Gastrocnemius medialis (tissue), 4 donors: ENCODE measurements around the gene PDZD4.

Source experiments
- POLR2A ChIP-seq, 2 donors: fragments of 450-650 bp; IDR thresholded peaks; one replicate each; pipeline ENCODE4 v1.6.1; 2017; ENCODE audit warnings: antibody characterized with exemption in 2 of 2, mild to moderate bottlenecking in 2 of 2, moderate library complexity in 2 of 2
- TF ChIP-seq, protein P1 (sequence below), 5 experiments: fragments of 450-650 bp in 3 of 5; fragments of 200-600 bp in 2 of 5; sonication (generic) in 2 of 5; IDR thresholded peaks in 4 of 5; conservative IDR thresholded peaks in 1 of 5; 1 replicate in 4 of 5; 2 replicates in 1 of 5; pipeline ENCODE4 v1.5.1; 2016 to 2019; ENCODE audit warnings: antibody characterized with exemption in 5 of 5, mild to moderate bottlenecking in 3 of 5, moderate library complexity in 3 of 5

DNA sequence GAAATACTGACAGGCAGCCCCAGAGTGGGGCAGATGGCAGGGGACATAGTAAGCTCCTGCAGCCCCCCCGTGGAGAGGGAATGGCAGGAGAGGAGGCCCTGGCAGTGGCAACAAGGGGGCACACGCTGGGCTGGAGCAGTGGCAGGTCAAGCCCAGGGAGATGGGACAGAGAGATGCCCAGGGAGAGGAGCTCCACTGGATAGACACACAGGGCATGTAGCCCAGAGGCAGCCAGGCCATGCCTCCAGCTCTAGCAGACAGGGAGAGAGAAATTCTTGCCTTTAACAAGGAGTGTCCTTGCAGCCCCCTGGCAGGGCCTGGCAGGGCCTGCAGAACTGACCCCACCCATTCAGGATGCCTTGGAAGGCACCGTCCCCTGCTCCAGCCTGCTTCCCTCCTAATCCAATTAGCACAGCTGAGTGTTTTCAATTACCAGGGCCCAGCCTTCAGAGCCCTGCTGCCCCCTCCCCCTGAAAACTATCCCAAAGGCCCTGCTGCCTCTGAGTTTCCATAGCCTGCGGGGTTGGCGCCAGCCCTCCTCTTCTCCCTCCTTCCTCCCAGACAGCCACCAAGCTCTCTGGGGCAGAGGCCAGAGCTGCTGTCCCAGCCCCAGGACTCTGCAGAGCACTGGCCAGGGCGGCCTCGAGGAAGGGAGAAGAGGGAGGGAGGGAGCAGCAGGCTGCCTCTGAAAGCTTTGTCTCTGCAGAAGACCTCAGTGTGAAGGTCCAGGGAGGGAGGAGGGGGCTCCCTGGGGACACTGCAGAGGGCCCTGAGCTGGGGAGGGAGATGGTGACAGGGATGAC lies 43.1 kb upstream of the PDZD4 start:
- TF ChIP-seq, protein P1, sequence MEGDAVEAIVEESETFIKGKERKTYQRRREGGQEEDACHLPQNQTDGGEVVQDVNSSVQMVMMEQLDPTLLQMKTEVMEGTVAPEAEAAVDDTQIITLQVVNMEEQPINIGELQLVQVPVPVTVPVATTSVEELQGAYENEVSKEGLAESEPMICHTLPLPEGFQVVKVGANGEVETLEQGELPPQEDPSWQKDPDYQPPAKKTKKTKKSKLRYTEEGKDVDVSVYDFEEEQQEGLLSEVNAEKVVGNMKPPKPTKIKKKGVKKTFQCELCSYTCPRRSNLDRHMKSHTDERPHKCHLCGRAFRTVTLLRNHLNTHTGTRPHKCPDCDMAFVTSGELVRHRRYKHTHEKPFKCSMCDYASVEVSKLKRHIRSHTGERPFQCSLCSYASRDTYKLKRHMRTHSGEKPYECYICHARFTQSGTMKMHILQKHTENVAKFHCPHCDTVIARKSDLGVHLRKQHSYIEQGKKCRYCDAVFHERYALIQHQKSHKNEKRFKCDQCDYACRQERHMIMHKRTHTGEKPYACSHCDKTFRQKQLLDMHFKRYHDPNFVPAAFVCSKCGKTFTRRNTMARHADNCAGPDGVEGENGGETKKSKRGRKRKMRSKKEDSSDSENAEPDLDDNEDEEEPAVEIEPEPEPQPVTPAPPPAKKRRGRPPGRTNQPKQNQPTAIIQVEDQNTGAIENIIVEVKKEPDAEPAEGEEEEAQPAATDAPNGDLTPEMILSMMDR (IDR thresholded peaks at IDR 0.05 in 4 of 5, conservative IDR thresholded peaks at IDR 0.05 in 1 of 5) = no peak
- TF ChIP-seq POLR2A (IDR thresholded peaks at IDR 0.05) = no peak
